Measurements from ENCODE around the gene SLC26A11. TPM values are rescaled to one million over a fixed set of nuclear protein-coding genes. Genes with fewer than 3 reads are reported as not detected.

Gene SLC26A11
- total and polyA plus RNA-seq, 2 of the 13 experiments (the other 11 are each of a cell fraction or from before 2014, with no cell fraction given), result 8.7 to 13.2 TPM

- no peak for TF ChIP-seq DR1 (CRISPR knock-in tag; IDR thresholded peaks at IDR 0.05)
- peak; percentile 90 for TF ChIP-seq RAD21 (CRISPR knock-in tag; IDR thresholded peaks at IDR 0.05)
- no peak for TF ChIP-seq ZNF251 (CRISPR knock-in tag; IDR thresholded peaks at IDR 0.05)
- TF ChIP-seq HNF4A (CRISPR knock-in tag; IDR thresholded peaks at IDR 0.05), result peak; percentile 82
- no peak for TF ChIP-seq ZNF7 (CRISPR knock-in tag; IDR thresholded peaks at IDR 0.05)
- TF ChIP-seq ZNF549 (CRISPR knock-in tag; IDR thresholded peaks at IDR 0.05), result no peak
- TF ChIP-seq ZNF318 (CRISPR knock-in tag; IDR thresholded peaks at IDR 0.05), result no peak; the same call in 1 of the 2 replicates
- TF ChIP-seq BRCA1 (CRISPR knock-in tag; IDR thresholded peaks at IDR 0.05), result no peak; the same call in 1 of the 2 replicates
- no peak for TF ChIP-seq ARNTL (CRISPR knock-in tag; IDR thresholded peaks at IDR 0.05)
- no peak for TF ChIP-seq RERE (CRISPR knock-in tag; IDR thresholded peaks at IDR 0.05; ENCODE audit: low read depth)
- TF ChIP-seq FOXA3 (CRISPR knock-in tag; IDR thresholded peaks at IDR 0.05), result 0 out of 2 replicates have a peak, but pooled peaks have one; percentile 28
- TF ChIP-seq ZBTB42 (CRISPR knock-in tag; IDR thresholded peaks at IDR 0.05), result no peak
- TF ChIP-seq MAZ (IDR thresholded peaks at IDR 0.05; ENCODE audit: borderline replicate concordance, low read depth, low read length), result no peak
- TF ChIP-seq MAZ (CRISPR knock-in tag; IDR thresholded peaks at IDR 0.05; ENCODE audit: low read depth), result 0 out of 2 replicates have a peak, but pooled peaks have one; percentile 29
Observed at GRCh38 chr17:80195671-80196529, 24.3 kb upstream of the SLC26A11 start (continued).

Data from HepG2 (cell line).